Heart left ventricle (tissue), 16 donors: ENCODE measurements around the gene HSPA6. TPM values are rescaled to one million over a fixed set of nuclear protein-coding genes. Genes with fewer than 3 reads are reported as not detected.
A peak's percentile ranks its signal among the peaks of the same experiment; 100 is the strongest.

Source experiments
- ATAC-seq, 4 donors: fragments of 200-7000 bp; cut with Tn5 transposase; one replicate each; pipeline ENCODE4 v1.9.1; 2020 to 2022; ENCODE audit warnings: moderate library complexity in 4 of 4, mild to moderate bottlenecking in 3 of 4, moderate number of reproducible peaks in 1 of 4
- DNase-seq, 5 donors: peaks; one replicate each; pipeline ENCODE4 v3.0.0-alpha.2; 2020
- H3K27ac ChIP-seq, 12 donors: fragments of 200-600 bp; sonication (generic) in 4 of 12; one replicate each; pipeline versions ENCODE4 v1.5.0 to v1.8.0; 2016 to 2022; ENCODE audit warnings: mild to moderate bottlenecking in 2 of 12
- H3K27me3 ChIP-seq, 9 donors: fragments of 200-600 bp; sonication (generic) in 2 of 9; one replicate each; pipeline versions ENCODE4 v1.5.1 to v1.8.0; 2016 to 2022; ENCODE audit warnings: mild to moderate bottlenecking in 3 of 9
- H3K36me3 ChIP-seq, 9 donors: fragments of 200-600 bp; sonication (generic) in 2 of 9; one replicate each; pipeline versions ENCODE4 v1.5.0 to v1.8.0; 2018 to 2022; ENCODE audit warnings: mild to moderate bottlenecking in 2 of 9
- H3K4me1 ChIP-seq, 12 donors: fragments of 200-600 bp; sonication (generic) in 4 of 12; one replicate each; pipeline versions ENCODE4 v1.5.0 to v1.8.0; 2016 to 2022; ENCODE audit warnings: mild to moderate bottlenecking in 3 of 12
- H3K4me3 ChIP-seq, 12 donors: fragments of 200-600 bp; sonication (generic) in 4 of 12; one replicate each; pipeline versions ENCODE4 v1.5.0 to v1.8.0; 2017 to 2022; ENCODE audit warnings: mild to moderate bottlenecking in 9 of 12, moderate library complexity in 4 of 12
- H3K9me3 ChIP-seq, 12 donors: fragments of 200-600 bp; sonication (generic) in 4 of 12; one replicate each; pipeline versions ENCODE4 v1.5.0 to v1.8.0; 2016 to 2022; ENCODE audit warnings: mild to moderate bottlenecking in 1 of 12
- POLR2A ChIP-seq, 2 donors: fragments of 450-650 bp; IDR thresholded peaks; one replicate each; pipeline ENCODE4 v1.6.1; 2017; ENCODE audit warnings: antibody characterized with exemption in 2 of 2, mild to moderate bottlenecking in 2 of 2, moderate library complexity in 2 of 2
- WGBS, 4 donors: extraction: QIAGEN DNeasy Blood & Tissue Kit in 2 of 4; methylation state at CpG; one replicate each; pipeline versions ENCODE4 v1.1.5 to v1.1.7; 2013 to 2018; 5-methylcytosine and 5-hydroxymethylcytosine counted together
- intact Hi-C, 10 donors: fragments of 100-400 bp; cut with DNase I; formaldehyde crosslinking; loops; one replicate each; pipeline versions ENCODE4 v1.11.1 to v1.14.2; 2022
- polyA plus RNA-seq, 2 donors: library from polyadenylated mRNA; stranded (reverse); fragments of 200-250 nt; gene quantifications; one replicate each; pipeline ENCODE4 v1.2.3, GENCODE V29; 2013
- total RNA-seq, 9 donors: library from RNA; depleted of rRNA in 2 of 9; stranded (reverse); fragments of >200 nt in 2 of 9; fragmentation: NEBNext Ultra II Directional in 3 of 9; extraction: Animal tissue kit (Norgen Biotek cat#: 25700) in 3 of 9; gene quantifications; one replicate each; pipeline versions ENCODE4 v1.1.0 to v1.2.4, GENCODE V29; 2016 to 2023
- TF ChIP-seq, protein P1 (sequence below), 12 donors: fragments of 200-600 bp; sonication (generic) in 4 of 12; IDR thresholded peaks; one replicate each; pipeline versions ENCODE4 v1.5.0 to v1.8.0; 2018 to 2022; ENCODE audit warnings: antibody characterized with exemption in 12 of 12, mild to moderate bottlenecking in 5 of 12
- donor health status: ischemic (EF 13 %, LVEDD 7.1; RV severe dilation, severe dysfunction).
- donor health status: healthy with polysubstance abuse.
- donor health status: DM: no; HTN: yes; CAD: no.
- donor health status: DM: no; HTN: no; CAD: no.
- donor health status: ischemic (EF 25% LVEDD 6.9; RV normal size, moderate dysfunction).
- donor health status: ischemic (EF 25% LVEDD 5.7; RV mildly dilated, moderate dysfunction).
- donor health status: healthy.
- donor health status: DM: yes; HTN: yes; CAD: no.
- donor health status: ischemic (EF 35%, LVEDD 5.7; RV mildly dilated, moderate dysfunction).
- donor health status: nonischemic (EF 11% LVEDD 7.7; RV severe dilation, severe dysfunction).
- donor health status: DM: yes; HTN: yes; CAD: no.
- donor health status: PGD.
- donor health status: ischemic (EF 29% LVEDD 5.4; RV normal size, mild dysfunction).
- donor health status: nonischemic (EF 23%, LVEDD 6.1; RV moderate dilation, normal function).

Gene HSPA6
- total and polyA plus RNA-seq, 11 donors: 0.27 to 5.9 (median 0.93) TPM

- H3K4me1 ChIP-seq: no peaks in the 10 kb centered on the region
- intact Hi-C loops: loop anchor here in 9 of 10 donors (10.0 kb wide), 2 partner anchors 253 to 263 kb away; partner anchors contain the start of gene DUSP12 (in 7 of the 9)
- no peak overlapping the region for H3K4me3 ChIP-seq
- H3K9me3 ChIP-seq: no peaks in the 10 kb centered on the region
- no peaks in the 10 kb centered on the region for H3K36me3 ChIP-seq
- no peak for ATAC-seq
- no peak for DNase-seq
- 75 to 86% (median 78%) methylated on average over 13 of the region's 13 CpGs for WGBS, 4 donors
- TF ChIP-seq, protein P1, sequence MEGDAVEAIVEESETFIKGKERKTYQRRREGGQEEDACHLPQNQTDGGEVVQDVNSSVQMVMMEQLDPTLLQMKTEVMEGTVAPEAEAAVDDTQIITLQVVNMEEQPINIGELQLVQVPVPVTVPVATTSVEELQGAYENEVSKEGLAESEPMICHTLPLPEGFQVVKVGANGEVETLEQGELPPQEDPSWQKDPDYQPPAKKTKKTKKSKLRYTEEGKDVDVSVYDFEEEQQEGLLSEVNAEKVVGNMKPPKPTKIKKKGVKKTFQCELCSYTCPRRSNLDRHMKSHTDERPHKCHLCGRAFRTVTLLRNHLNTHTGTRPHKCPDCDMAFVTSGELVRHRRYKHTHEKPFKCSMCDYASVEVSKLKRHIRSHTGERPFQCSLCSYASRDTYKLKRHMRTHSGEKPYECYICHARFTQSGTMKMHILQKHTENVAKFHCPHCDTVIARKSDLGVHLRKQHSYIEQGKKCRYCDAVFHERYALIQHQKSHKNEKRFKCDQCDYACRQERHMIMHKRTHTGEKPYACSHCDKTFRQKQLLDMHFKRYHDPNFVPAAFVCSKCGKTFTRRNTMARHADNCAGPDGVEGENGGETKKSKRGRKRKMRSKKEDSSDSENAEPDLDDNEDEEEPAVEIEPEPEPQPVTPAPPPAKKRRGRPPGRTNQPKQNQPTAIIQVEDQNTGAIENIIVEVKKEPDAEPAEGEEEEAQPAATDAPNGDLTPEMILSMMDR (IDR thresholded peaks at IDR 0.05): no peak
- no peak for TF ChIP-seq POLR2A (IDR thresholded peaks at IDR 0.05)
- H3K27ac ChIP-seq: no peak overlapping the region
- H3K27me3 ChIP-seq: peaks cover 0 to 53% (median 0%) of the 10 kb centered on the region in 9 donors
These were observed 42.5 kb upstream of the HSPA6 start for GRCh38 chr1:161481624-161482392.

GRCh38 chr1:161482610-161483009, 41.7 kb upstream of the HSPA6 start:
- Histone ChIP-seq H3K36me3 (no peaks in the 10 kb centered on the region), H3K9me3 (no peaks in the 10 kb centered on the region), H3K27ac (no peak overlapping the region), H3K4me3 (no peak overlapping the region), H3K4me1 (peaks cover 0 to 6% (median 0%) of the 10 kb centered on the region in 12 donors), H3K27me3 (peaks cover 0 to 57% (median 0%) of the 10 kb centered on the region in 9 donors)
- TF ChIP-seq, protein P1 (IDR thresholded peaks at IDR 0.05): no peak
- no peak for TF ChIP-seq POLR2A (IDR thresholded peaks at IDR 0.05)
- intact Hi-C loops: loop anchor here in 9 of 10 donors (10.0 kb wide), 2 partner anchors 252 to 262 kb away; partner anchors contain the start of gene DUSP12 (in 7 of the 9)
- ATAC-seq (no peak), DNase-seq (no peak)
- 70 to 86% (median 83%) methylated on average over 6 of the region's 6 CpGs for WGBS, 4 donors

GRCh38 chr1:161483361-161483760, 41.0 kb upstream of the HSPA6 start:
- Histone ChIP-seq H3K4me1 (peaks cover 0 to 9% (median 0%) of the 10 kb centered on the region in 12 donors), H3K36me3 (no peaks in the 10 kb centered on the region), H3K4me3 (no peak overlapping the region), H3K9me3 (no peaks in the 10 kb centered on the region), H3K27me3 (peaks cover 0 to 61% (median 0%) of the 10 kb centered on the region in 9 donors), H3K27ac (no peak overlapping the region)
- DNase-seq: no peak
- TF ChIP-seq, protein P1 (IDR thresholded peaks at IDR 0.05): no peak
- no peak for TF ChIP-seq POLR2A (IDR thresholded peaks at IDR 0.05)
- ATAC-seq: no peak
- 71 to 78% (median 75%) methylated on average over 3 of the region's 3 CpGs for WGBS, 4 donors
- intact Hi-C loops: loop anchor here in 9 of 10 donors (10.0 kb wide), 2 partner anchors 251 to 261 kb away; partner anchors contain the start of gene DUSP12 (in 7 of the 9)

DNA sequence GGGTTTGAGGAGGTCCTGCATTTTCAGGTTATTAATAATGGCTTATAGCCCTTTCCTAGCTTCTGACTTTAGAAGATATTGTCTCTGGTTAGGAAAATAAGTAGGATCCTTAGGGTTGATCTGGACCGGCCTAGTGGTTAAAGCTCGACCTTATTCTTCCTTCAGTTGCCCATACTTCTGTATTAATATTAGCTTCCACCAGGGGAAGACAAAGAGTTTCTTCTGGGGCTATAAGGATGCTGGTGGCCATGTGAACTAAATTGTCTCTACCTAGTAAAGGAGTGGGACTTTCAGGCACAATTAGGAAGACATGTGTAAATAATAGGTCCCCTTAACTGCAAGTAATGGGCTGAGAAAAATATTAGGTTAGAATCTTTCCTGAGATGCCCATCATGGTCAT, 39.7 kb upstream of the HSPA6 start:
- no peak for TF ChIP-seq POLR2A (IDR thresholded peaks at IDR 0.05)
- TF ChIP-seq, protein P1 (IDR thresholded peaks at IDR 0.05): peak in 2 of 12 donors; percentile 20 to 33
- Histone ChIP-seq H3K4me3 (no peak overlapping the region), H3K27me3 (peaks cover 0 to 61% (median 8%) of the 10 kb centered on the region in 9 donors), H3K27ac (no peak overlapping the region), H3K36me3 (no peaks in the 10 kb centered on the region), H3K4me1 (peaks cover 0 to 9% (median 0%) of the 10 kb centered on the region in 12 donors), H3K9me3 (no peaks in the 10 kb centered on the region)
- 72 to 79% (median 78%) methylated on average over 2 of the region's 2 CpGs for WGBS, 4 donors
- intact Hi-C loops: loop anchor here in 9 of 10 donors (10.0 kb wide), 2 partner anchors 250 to 260 kb away; partner anchors contain the start of gene DUSP12 (in 7 of the 9)
- no peak for DNase-seq
- no peak for ATAC-seq
